GM18498 (cell line): ENCODE measurements around the gene SRSF1.

Experiments
- ATAC-seq: cut with Tn5 transposase; IDR thresholded peaks from one replicate; pipeline ENCODE4 v1.9.1; 2021; ENCODE audit warnings: mild to moderate bottlenecking, moderate library complexity; ENCODE audit not compliant: unreplicated experiment

SRSF1 gene

GRCh38 chr17:58019521-58019920 lies 12.5 kb upstream of the SRSF1 start:
- no peak for ATAC-seq

- ATAC-seq = no peak
Measured at GRCh38 chr17:58019039-58019438, 12.0 kb upstream of the SRSF1 start.

DNA sequence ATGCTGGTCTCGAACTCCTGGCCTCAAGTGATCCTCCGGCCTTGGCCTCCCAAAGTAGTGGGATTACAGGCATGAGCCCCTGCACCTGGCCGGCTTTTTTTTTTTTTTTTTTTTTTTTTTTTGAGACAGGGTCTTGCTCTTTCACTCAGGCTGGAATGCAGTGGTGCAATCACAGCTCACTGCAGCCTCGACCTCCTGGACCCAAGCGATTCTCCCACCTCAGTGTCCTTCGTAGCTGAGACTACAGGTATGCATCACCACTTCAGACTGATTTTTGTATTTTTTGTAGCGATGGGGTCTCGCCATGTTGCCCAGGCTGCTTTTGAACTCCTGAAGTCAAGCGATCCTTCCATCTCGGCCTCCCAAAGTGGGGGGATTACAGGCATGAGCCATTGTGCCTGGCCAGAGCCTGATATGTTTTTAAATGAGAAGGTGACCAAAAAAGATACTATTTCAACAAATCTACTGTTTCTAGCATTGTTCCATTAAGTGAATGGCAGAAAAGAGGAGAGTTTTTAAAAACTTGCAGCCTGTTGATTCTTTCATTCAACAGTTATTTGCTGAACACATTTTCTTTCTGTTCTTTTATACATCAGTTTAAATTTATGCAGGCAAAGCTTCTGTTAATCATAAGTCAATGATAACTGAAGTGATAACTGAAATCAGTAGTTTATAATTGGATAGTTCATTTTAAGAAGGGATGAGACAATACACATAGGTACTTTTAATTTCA lies 3.2 kb upstream of the SRSF1 start:
- ATAC-seq = no peak

DNA sequence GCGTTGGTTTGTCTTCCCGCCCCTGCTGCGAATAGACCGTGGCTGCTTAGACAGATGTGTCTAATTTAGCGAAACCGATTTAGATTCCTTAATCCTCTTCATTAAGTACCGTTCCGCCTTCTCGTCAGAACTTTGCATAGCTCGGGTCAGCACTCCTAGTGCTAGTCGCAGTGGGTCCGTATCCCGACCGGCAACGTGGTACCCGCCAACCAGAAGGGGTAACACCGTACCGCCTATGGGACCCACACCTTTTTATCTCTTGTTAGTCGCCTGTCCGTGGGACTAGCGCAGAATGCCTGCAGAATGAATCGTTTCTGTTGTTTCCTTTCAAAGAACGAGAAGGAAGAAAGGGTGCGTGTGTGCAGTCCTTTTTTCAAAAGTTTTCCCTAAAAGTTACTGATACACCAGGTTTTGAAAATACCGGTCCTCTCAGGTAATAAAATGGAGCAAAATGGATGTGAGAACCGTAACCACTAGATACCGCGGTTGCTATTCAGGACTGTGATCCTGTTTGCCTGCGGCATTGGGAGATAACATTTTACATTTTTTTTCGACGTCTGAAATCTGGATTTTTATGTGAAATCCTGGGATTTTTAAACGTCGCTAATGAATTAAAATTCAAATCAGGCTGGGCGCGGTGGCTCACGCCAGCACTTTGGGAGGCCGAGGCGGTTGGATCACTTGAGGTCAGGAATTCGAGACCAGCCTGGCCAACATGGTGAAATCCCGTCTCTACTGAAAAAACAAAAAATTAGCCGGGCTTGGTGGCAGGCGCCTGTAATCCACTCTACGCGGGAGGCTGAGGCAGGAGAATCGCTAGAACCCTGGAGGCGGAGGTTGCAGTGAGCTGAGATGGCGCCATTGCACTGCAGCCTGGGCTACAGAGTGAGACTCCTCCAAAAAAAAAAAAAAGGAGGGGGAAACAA lies 998 bp upstream of the SRSF1 start:
- peak; percentile 35 for ATAC-seq

DNA sequence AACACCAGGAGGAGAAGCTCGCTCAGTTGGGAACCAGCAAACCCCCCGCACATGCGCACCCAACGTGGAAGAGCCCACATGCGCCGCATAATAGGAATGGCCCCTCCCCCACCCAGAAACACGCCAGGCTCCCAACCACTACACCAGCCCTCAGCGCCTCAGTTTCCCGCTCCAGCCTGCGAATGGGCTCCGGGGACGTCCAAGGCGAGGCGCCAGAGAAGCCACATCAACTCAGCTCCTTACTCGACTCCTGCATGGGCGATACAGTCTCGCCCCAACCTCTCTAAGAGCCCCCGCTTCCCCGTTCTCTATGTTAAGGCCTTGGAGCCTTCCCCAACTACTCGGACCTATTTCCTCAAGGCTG lies 504 bp downstream of the SRSF1 start:
- ATAC-seq = peak; percentile 18

- no peak for ATAC-seq
Measured at GRCh38 chr17:58005728-58006559, 1.1 kb downstream of the SRSF1 start.

DNA sequence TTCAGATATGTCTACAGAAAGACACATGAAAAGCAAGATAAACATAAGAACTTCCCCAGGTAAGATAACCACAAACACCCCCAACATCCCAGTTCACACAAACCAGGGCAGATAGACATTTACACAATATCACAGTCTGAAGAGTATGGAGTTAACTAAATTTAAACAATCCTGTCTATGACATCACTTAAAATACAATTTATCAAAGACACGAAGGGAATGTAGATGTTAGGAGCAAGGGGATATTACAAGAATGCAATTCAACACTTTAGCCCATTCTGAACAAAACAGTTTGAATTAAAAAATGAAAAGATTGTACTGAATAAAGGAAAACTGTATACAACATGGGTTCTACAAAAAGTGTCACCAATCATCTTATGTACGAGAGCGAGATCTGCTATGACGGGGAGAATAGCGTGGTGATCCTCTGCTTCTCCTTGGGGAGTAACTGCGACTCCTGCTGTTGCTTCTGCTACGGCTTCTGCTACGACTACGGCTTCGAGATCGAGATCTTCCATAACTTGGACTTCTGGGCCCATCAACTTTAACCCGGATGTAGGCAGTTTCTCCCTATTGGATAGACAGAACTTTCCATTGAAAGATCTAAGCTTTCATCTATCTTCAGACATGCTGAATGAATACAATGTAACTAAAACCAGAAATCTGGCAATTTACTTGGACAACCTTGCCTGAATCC lies 1.9 kb downstream of the SRSF1 start:
- ATAC-seq = no peak

DNA sequence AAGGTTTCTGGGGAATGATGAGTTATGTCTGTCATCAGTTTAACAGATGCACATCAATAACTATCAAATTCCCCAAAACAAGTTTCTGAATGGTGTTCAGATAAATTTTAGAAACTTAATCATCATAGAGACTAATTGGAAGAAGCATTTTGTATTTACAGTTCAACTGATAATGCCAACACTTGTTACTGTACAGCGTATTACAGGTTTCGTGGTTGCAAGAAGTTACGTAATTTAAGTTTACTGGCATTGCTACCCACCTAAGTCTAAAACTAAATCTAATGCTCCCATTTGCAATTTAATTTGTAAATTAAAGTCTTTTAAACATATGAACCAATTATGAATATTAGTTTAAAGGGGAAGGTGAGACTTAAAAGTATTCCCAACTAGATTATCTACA lies 3.0 kb downstream of the SRSF1 start:
- ATAC-seq = no peak

DNA sequence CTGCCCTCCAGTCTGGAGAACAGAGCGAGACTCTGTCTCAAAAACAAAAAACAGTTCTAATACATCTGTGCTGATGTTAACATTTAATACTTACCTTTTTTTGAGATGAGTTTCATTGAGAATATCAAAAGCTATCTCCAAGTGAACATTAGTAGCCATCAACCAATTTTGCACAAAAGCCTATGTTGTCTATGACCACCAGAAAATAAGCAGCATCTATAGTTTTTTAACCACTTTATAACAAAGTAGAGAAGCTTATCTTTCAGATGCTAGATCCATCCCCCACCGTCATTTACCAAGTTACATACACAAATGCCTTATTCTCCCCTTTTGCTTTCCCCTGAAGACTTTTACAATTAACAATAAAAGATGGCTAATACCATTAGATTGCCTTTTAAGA lies 4.1 kb downstream of the SRSF1 start:
- no peak for ATAC-seq

GRCh38 chr17:58002154-58002948 lies 4.7 kb downstream of the SRSF1 start:
- ATAC-seq = no peak

DNA sequence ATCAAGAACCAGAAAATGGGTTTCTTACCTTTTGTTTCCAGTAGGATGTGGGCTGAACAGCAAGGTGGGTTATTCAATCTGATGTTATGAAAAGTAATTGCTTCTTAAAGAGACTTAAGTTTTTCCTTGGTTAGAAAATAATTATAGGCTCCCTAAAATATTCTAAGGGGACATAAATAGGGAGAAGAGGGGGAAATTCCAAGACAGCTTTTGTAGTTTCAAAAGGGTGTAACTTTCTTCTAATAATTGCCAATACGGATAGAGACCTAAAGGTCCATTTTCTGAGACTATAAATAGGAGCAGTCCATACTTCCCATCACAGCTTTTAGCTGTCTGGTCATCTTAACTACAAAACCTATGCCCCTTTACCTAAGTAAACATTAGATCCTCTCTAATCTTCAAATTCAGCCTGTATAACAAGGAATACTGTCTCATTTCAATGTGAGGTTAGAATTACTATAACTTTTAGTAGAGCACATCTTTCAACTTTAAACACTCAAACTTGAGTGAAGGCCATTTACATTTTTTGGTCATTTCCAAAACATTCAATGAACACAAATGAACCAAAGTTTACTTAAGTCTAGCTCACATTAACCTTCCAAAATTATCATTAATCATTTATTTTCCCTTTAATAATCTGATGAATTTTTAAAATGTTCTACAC lies 5.5 kb downstream of the SRSF1 start:
- no peak for ATAC-seq

GRCh38 chr17:57999496-58000017 lies 7.5 kb downstream of the SRSF1 start:
- no peak for ATAC-seq

DNA sequence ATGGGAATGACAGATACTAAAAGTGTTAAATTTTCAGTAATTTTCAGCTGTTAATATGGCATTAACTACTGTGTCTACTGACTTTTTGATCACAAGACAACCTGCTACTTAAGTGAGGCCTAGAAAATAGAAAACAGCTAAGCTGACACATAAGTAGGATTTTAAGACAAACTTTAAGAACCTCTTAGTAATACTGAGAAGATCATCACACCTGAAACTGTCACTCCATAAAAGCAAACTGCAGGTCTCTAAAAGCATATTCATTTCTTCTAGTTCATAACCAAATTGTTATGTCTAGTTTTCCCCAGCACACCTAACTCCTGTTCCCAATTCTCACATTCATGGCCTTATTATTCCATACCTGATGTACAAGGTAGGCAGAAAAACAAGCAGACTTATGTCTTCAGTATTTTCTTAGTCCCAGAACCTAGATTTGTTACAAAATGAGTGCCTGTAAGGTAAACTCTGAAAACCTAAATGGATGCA lies 8.0 kb downstream of the SRSF1 start:
- ATAC-seq = no peak

GRCh38 chr17:57997085-57997809 lies 9.8 kb downstream of the SRSF1 start:
- ATAC-seq = no peak

DNA sequence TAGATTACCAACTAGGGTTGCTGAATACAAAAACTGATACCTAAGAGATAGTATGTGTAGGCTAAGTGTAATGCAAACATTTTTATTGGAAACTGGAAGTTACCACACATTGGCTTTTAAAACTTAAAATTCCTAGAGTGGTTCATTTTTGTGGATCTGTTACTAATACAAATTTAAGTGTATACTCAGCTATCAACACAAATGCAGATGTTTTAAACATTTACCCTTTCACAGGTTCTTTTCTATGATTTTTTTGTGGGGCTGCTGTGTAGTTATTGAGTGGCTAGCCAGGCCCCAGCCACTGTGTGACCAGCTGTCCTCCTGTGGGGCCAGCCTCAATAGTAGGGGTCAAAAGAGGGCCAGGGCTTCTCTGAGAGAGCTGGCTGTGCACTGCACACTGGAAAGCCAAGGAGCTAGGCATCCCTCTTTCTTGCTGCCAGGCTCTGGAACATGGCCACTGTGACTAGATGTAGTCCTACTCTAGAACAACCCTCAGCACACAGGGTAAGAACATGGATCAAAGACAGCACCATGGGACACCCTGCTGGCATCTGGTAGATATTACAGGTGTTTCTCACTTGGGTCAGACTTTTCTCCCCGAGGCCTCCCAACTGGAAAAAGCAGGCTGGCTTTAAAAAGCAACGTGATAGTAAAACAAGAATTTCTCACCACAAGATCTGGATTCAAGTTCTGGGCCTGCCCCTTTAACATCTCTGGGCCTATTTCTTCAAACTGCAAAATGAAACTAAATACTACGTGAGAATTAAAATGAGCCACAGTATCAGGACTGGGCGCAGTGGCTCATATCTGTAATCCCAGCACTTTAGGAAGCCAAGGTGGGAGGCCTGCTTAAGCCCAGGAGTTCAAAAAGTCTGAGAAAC lies 11.7 kb downstream of the SRSF1 start:
- peak; percentile 77 for ATAC-seq

DNA sequence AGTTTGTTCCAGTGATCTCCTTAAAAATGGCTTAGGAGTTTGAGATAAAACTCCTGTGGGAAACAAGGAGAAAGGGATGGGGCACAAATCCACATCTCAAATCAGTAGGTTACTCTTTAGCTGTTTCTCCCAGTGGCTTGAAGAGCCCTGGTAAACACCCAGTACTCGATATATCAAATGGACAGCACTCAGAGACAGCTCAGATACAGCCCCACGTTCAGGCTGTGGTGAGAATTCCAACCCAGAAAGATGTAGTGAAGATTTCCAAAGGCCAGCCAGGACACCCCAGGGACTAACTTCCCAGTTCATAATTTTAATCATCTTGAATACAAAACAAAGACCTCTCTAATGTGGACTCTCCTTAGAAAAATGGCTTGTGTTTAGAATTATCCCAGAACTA lies 12.6 kb downstream of the SRSF1 start:
- ATAC-seq = no peak
